Measurements from ENCODE around the gene PHF21A. TPM values are rescaled to one million over a fixed set of nuclear protein-coding genes. Genes with fewer than 3 reads are reported as not detected.
A peak's percentile ranks its signal among the peaks of the same experiment; 100 is the strongest.

PHF21A gene
- total and polyA plus RNA-seq, 8 donors = 36.2 to 77.3 (median 69.3) TPM

DNA sequence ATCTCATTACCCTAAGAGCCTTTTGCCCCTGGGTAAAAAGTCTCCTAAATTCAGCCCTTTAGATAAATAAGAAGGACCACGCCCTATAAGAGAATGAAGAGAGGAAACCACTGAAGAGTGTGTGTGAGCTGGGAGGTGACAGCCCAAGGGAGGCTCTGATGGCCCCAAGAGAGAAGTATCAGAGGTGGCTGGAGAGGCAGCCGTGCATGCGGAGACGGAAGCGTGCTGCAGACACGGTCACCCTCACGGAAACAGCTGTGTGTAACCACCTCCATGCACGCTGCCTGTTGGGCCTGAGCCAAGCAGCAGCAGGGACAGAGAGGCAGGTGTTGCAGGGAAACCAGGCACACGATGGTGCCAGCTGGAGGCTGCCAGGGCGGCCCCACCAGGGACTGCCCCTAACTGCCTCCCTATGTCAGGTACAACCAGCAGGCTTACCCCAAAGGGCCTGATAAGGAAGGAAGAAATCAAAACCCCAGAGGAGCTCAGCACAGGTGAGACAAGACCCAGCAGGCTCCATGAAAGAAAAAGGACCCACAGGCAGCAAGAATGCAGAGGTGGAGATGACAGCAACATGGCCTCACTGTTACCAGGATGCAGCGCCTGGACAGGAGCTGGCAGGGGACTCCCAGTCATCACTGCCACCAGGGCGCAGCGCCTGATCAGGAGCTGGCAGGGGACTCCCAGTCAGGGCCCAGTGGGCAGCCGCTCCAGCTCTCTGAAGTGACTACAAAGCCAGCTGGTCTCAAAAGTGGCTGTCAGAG is 191.0 kb downstream of the PHF21A start:
- H3K9me3 ChIP-seq = no peaks in the 10 kb centered on the region
- intact Hi-C loops (cut with DNase I) = no loop called here
- TF ChIP-seq, protein P1, sequence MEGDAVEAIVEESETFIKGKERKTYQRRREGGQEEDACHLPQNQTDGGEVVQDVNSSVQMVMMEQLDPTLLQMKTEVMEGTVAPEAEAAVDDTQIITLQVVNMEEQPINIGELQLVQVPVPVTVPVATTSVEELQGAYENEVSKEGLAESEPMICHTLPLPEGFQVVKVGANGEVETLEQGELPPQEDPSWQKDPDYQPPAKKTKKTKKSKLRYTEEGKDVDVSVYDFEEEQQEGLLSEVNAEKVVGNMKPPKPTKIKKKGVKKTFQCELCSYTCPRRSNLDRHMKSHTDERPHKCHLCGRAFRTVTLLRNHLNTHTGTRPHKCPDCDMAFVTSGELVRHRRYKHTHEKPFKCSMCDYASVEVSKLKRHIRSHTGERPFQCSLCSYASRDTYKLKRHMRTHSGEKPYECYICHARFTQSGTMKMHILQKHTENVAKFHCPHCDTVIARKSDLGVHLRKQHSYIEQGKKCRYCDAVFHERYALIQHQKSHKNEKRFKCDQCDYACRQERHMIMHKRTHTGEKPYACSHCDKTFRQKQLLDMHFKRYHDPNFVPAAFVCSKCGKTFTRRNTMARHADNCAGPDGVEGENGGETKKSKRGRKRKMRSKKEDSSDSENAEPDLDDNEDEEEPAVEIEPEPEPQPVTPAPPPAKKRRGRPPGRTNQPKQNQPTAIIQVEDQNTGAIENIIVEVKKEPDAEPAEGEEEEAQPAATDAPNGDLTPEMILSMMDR (IDR thresholded peaks at IDR 0.05) = no peak
- peaks cover 0 to 8% of the 10 kb centered on the region in 2 donors for H3K27me3 ChIP-seq
- H3K4me3 ChIP-seq = no peak overlapping the region
- ATAC-seq (peak; percentile 60), DNase-seq (peak in 1 of 4 donors; percentile 61)
- H3K27ac ChIP-seq = peak overlapping the region in 1 of 2 donors; percentile 23
- peaks cover 0 to 22% of the 10 kb centered on the region in 2 donors for H3K4me1 ChIP-seq
- peaks cover 0 to 46% of the 10 kb centered on the region in 2 donors for H3K36me3 ChIP-seq

DNA sequence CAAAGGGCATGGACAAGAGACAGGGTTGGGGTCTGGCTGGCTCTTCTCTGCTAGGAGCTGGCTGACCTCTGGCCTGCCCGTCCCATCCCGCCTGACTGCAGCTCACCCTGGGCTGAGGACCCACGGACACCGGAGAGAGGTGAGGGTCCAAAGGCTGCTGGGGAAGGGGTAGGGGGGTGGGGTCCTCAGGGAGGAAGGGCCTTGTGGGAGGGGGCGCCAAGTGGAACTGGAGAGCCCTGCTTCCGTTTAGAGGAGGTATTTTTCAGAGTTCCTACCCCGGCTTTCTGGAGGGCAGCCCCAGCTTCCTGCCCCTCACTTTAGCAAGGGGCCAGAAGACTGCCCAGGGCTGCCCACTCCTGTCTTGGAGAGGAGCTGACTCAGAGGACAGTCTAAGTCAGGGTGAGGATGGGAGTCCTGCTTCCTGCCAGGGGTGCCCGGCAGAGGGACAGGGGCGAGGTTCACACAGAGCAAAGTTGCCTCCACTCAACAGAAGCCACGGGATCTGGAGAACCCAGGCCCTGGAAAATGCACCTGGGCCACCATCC is 191.7 kb downstream of the PHF21A start:
- peaks cover 0 to 39% of the 10 kb centered on the region in 2 donors for H3K36me3 ChIP-seq
- no peaks in the 10 kb centered on the region for H3K9me3 ChIP-seq
- peaks cover 0 to 14% of the 10 kb centered on the region in 2 donors for H3K27me3 ChIP-seq
- H3K4me3 ChIP-seq = no peak overlapping the region
- TF ChIP-seq, protein P1 (IDR thresholded peaks at IDR 0.05) = no peak
- intact Hi-C loops (cut with DNase I) = no loop called here
- ATAC-seq (peak; percentile 39), DNase-seq (no peak)
- H3K4me1 ChIP-seq = peaks cover 0 to 22% of the 10 kb centered on the region in 2 donors
- H3K27ac ChIP-seq = peak overlapping the region in 1 of 2 donors; percentile 23

DNA sequence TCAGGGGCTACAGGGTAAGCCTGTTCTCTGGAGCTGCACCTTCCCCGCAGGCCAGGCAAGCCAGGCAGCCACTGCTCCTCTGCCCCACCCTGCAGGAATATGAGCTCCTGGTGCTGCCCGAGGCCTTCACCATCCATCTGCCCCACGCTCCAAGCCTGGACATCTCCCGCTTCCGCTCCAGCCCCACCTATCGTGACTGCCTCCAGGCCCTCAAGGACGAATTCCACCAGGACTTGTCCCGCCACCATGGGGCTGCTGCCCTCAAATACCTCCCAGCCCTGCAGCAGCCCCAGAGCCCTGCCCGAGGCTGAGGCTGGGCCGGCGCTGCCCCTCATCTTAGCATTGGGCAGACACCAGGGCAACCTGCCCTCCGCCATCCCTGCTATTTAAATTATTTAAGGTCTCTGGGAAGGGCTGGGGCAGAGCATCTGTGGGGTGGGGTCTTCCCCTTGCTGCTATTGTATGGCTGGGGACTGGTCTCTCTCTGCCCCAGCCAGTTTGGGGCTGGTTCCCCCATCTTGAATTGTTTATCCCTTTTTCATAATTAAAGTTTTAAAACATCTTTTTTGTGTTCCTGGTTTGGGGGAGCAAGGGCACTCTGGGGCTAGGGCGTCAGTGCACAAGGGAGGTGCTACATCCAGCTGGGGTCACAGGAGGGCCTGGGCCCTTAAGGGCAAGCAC is 192.6 kb downstream of the PHF21A start:
- TF ChIP-seq, protein P1 (IDR thresholded peaks at IDR 0.05) = no peak
- peaks cover 0 to 23% of the 10 kb centered on the region in 2 donors for H3K27me3 ChIP-seq
- H3K27ac ChIP-seq = no peak overlapping the region
- H3K36me3 ChIP-seq = peaks cover 0 to 31% of the 10 kb centered on the region in 2 donors
- intact Hi-C loops (cut with DNase I) = no loop called here
- ATAC-seq (no peak), DNase-seq (no peak)
- H3K9me3 ChIP-seq = no peaks in the 10 kb centered on the region
- H3K4me1 ChIP-seq = peaks cover 0 to 22% of the 10 kb centered on the region in 2 donors
- no peak overlapping the region for H3K4me3 ChIP-seq

DNA sequence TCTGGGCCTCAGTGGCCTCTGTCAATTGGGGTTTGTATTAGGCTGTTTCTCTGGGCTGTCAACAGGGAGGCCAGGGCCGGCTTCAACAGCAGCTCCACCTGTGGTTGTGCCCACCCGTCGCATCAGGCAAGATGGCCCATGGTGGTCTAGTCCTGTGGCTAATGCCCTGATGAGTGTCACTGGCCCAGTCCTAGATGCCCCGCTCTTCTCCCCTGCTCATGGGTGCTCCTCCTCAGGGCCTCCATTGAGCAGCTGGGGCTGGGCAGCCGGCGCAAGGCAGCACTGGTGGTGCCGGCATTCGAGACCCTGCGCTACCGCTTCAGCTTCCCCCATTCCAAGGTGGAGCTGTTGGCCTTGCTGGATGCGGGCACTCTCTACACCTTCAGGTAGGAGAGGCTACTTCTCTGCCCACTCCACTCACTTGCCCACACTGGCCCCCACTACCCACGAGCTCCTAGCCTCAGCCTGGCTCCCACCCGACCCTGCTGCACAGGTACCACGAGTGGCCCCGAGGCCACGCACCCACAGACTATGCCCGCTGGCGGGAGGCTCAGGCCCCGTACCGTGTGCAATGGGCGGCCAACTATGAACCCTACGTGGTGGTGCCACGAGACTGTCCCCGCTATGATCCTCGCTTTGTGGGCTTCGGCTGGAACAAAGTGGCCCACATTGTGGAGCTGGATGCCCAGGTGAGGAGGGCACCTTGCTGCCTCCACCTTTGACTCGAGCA is 193.4 kb downstream of the PHF21A start:
- intact Hi-C loops (cut with DNase I) = no loop called here
- Histone ChIP-seq H3K27me3 (peaks cover 6 to 31% of the 10 kb centered on the region in 2 donors), H3K4me3 (no peak overlapping the region), H3K27ac (no peak overlapping the region), H3K36me3 (peaks cover 0 to 22% of the 10 kb centered on the region in 2 donors), H3K4me1 (peaks cover 0 to 29% of the 10 kb centered on the region in 2 donors), H3K9me3 (no peaks in the 10 kb centered on the region)
- TF ChIP-seq, protein P1 (IDR thresholded peaks at IDR 0.05) = no peak
- ATAC-seq (no peak), DNase-seq (no peak)
